ENCODE measurements around the gene CARD9.

DNA sequence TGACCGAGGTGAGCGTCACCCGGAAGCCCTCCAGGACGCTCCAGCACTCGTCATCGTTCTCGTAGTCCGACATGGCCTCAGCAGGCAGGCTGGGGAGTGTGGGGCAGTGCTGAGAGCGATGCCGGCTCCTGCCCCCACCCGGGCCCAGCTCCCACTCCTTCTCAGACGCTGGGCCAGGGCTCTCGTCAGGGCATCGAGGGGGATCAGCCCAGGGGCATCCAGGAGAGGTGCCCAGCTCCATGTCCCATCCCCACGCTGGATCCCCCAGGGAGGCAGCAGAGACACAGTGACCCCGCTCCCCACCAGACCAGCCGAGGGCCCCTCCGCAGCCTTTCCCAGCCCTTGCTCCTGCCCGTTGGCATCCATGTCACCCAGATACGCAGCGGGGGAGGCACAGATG, 1.5 kb downstream of the CARD9 start:
- TF ChIP-seq, protein P1, sequence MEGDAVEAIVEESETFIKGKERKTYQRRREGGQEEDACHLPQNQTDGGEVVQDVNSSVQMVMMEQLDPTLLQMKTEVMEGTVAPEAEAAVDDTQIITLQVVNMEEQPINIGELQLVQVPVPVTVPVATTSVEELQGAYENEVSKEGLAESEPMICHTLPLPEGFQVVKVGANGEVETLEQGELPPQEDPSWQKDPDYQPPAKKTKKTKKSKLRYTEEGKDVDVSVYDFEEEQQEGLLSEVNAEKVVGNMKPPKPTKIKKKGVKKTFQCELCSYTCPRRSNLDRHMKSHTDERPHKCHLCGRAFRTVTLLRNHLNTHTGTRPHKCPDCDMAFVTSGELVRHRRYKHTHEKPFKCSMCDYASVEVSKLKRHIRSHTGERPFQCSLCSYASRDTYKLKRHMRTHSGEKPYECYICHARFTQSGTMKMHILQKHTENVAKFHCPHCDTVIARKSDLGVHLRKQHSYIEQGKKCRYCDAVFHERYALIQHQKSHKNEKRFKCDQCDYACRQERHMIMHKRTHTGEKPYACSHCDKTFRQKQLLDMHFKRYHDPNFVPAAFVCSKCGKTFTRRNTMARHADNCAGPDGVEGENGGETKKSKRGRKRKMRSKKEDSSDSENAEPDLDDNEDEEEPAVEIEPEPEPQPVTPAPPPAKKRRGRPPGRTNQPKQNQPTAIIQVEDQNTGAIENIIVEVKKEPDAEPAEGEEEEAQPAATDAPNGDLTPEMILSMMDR (IDR thresholded peaks at IDR 0.05), result no peak
- no peak for TF ChIP-seq EZH2phosphoT487 (IDR thresholded peaks at IDR 0.05)

All from neural progenitor cell (in vitro differentiated cells).